H1 (cell line): ENCODE results near the gene ADPRH. TPM values are rescaled to one million over a fixed set of nuclear protein-coding genes. Genes with fewer than 3 reads are reported as not detected.

Experiments used
- CTCF ChIA-PET: fragments of 300-600 bp; sonication (Branson Sonifier 250); formaldehyde crosslinking; loops from one replicate; lab custom pipeline; 2021; ENCODE audit not compliant: partially characterized antibody; lab: Charles Lee
- POLR2A ChIA-PET: fragments of 300-600 bp; sonication (Branson Sonifier 250); formaldehyde crosslinking; loops from one replicate; lab custom pipeline; 2021; ENCODE audit warnings: inconsistent platforms; ENCODE audit not compliant: partially characterized antibody; lab: Charles Lee
- DNase-seq, 2 experiments: peaks; one replicate each; pipeline versions ENCODE4 v3.0.0 to v3.0.0-alpha.2; 2010 to 2022; ENCODE audit warnings: low spot score in 2 of 2, low read depth in 1 of 2, mixed read lengths in 1 of 2
- FAIRE-seq: peaks from 2 replicates; lab custom pipeline; 2011; peaks lifted over from hg19 to GRCh38; lab: Jason Lieb, UNC
- H2AFZ ChIP-seq: 2 replicates; pipeline ENCODE4 v1.8.1; 2012; ENCODE audit warnings: low read length, inconsistent platforms
- H2AK5ac ChIP-seq: 2 replicates; pipeline ENCODE4 v1.6.1; 2013; ENCODE audit warnings: low read depth, low read length
- H2BK120ac ChIP-seq: replicated peaks from 2 replicates; pipeline ENCODE3; 2013; ENCODE audit warnings: low read depth, low read length, inconsistent platforms
- H2BK12ac ChIP-seq: 2 replicates; pipeline ENCODE4 v1.6.1; 2013; ENCODE audit warnings: low read depth, low read length
- H2BK15ac ChIP-seq: 2 replicates; pipeline ENCODE4 v1.6.1; 2013; ENCODE audit warnings: low read length
- H2BK20ac ChIP-seq: 2 replicates; pipeline ENCODE4 v1.6.1; 2013; ENCODE audit warnings: low read length
- H2BK5ac ChIP-seq: 2 replicates; pipeline ENCODE4 v1.6.1; 2013; ENCODE audit warnings: low read depth, low read length
- H3K14ac ChIP-seq: 2 replicates; pipeline ENCODE4 v1.6.1; 2013; ENCODE audit warnings: inconsistent platforms; ENCODE audit not compliant: insufficient read length
- H3K18ac ChIP-seq: 2 replicates; pipeline ENCODE4 v1.6.1; 2013; ENCODE audit warnings: low read length; ENCODE audit errors: extremely low read depth
- H3K23ac ChIP-seq: 2 replicates; pipeline ENCODE4 v1.6.1; 2013; ENCODE audit warnings: inconsistent platforms; ENCODE audit not compliant: insufficient read length
- H3K23me2 ChIP-seq: 2 replicates; pipeline ENCODE4 v1.6.1; 2013; ENCODE audit warnings: low read depth, low read length
- H3K27ac ChIP-seq: 2 replicates; pipeline ENCODE4 v1.6.1; 2011; ENCODE audit warnings: low read depth, low read length, inconsistent platforms
- H3K27me3 ChIP-seq, 4 experiments: replicated peaks in 1 of 4; 1 replicate in 1 of 4; 2 replicates in 3 of 4; pipeline versions ENCODE4 v1.6.1 to v1.8.1; 2011 to 2013; ENCODE audit warnings: low read length in 3 of 4, mild to moderate bottlenecking in 3 of 4, inconsistent platforms in 2 of 4, mixed read lengths in 2 of 4, moderate library complexity in 1 of 4; ENCODE audit not compliant: control insufficient read depth in 3 of 4, insufficient read depth in 3 of 4; ENCODE audit errors: extremely low read depth in 1 of 4
- H3K36me3 ChIP-seq, 4 experiments: 2 replicates each; pipeline versions ENCODE4 v1.6.1 to v1.8.1; 2011 to 2013; ENCODE audit warnings: mild to moderate bottlenecking in 4 of 4, low read length in 3 of 4, moderate library complexity in 2 of 4, control low read depth in 1 of 4, inconsistent platforms in 1 of 4; ENCODE audit not compliant: insufficient read depth in 4 of 4, control insufficient read depth in 2 of 4
- H3K4ac ChIP-seq: replicated peaks from 2 replicates; pipeline ENCODE3; 2013; ENCODE audit warnings: low read length, low read depth, mixed read lengths, inconsistent platforms; ENCODE audit not compliant: insufficient read length
- H3K4me1 ChIP-seq, 4 experiments: replicated peaks in 1 of 4; 1 replicate in 1 of 4; 2 replicates in 3 of 4; pipeline versions ENCODE4 v1.6.1 to v1.8.1; 2011 to 2013; ENCODE audit warnings: low read length in 3 of 4, inconsistent platforms in 2 of 4, mixed read lengths in 1 of 4; ENCODE audit not compliant: insufficient read depth in 4 of 4, control insufficient read depth in 3 of 4
- H3K4me2 ChIP-seq, 2 experiments: 2 replicates each; pipeline versions ENCODE4 v1.6.1 to v1.8.1; 2011 to 2013; ENCODE audit warnings: low read depth in 2 of 2, low read length in 2 of 2, control low read depth in 1 of 2, inconsistent platforms in 1 of 2, mild to moderate bottlenecking in 1 of 2; ENCODE audit not compliant: insufficient read depth in 1 of 2
- H3K4me3 ChIP-seq, 4 experiments: fragments of 200-600, 300-600 bp in 1 of 4; sonication (generic), shearing (Covaris generic), sonication (Bioruptor Twin) in 1 of 4; 2 replicates each; pipeline versions ENCODE4 v1.5.1 to v1.8.1; 2011 to 2016; ENCODE audit warnings: low read length in 4 of 4, low read depth in 3 of 4, control low read depth in 2 of 4, inconsistent platforms in 2 of 4, mild to moderate bottlenecking in 2 of 4, mixed read lengths in 1 of 4, moderate library complexity in 1 of 4; ENCODE audit not compliant: insufficient read depth in 2 of 4; ENCODE audit errors: extremely low read depth in 1 of 4
- H3K56ac ChIP-seq: replicated peaks from 2 replicates; pipeline ENCODE3; 2013; ENCODE audit warnings: low read depth, mild to moderate bottlenecking, mixed read lengths, low read length, inconsistent platforms; ENCODE audit not compliant: insufficient read length
- H3K79me1 ChIP-seq: 2 replicates; pipeline ENCODE4 v1.6.1; 2013; ENCODE audit warnings: low read depth, low read length, control low read depth
- H3K79me2 ChIP-seq, 2 experiments: 2 replicates each; pipeline versions ENCODE4 v1.6.1 to v1.8.1; 2012 to 2013; ENCODE audit warnings: low read length in 2 of 2, mild to moderate bottlenecking in 2 of 2, inconsistent platforms in 1 of 2; ENCODE audit not compliant: insufficient read depth in 2 of 2, control insufficient read depth in 1 of 2
- H3K9ac ChIP-seq, 4 experiments: replicated peaks in 1 of 4; 1 replicate in 1 of 4; 2 replicates in 3 of 4; pipeline versions ENCODE4 v1.6.1 to v1.8.1; 2011 to 2013; ENCODE audit warnings: low read depth in 3 of 4, low read length in 3 of 4, control low read depth in 2 of 4, mild to moderate bottlenecking in 2 of 4, moderate library complexity in 2 of 4, inconsistent platforms in 1 of 4; ENCODE audit errors: extremely low read depth in 1 of 4
- H3K9me3 ChIP-seq, 2 experiments: 2 replicates each; pipeline versions ENCODE4 v1.6.1 to v1.8.1; 2012 to 2013; ENCODE audit warnings: mild to moderate bottlenecking in 2 of 2, moderate library complexity in 2 of 2, control low read depth in 1 of 2, inconsistent platforms in 1 of 2, low read depth in 1 of 2, low read length in 1 of 2, mixed read lengths in 1 of 2; ENCODE audit not compliant: insufficient read depth in 2 of 2
- H4K20me1 ChIP-seq, 2 experiments: replicated peaks in 1 of 2; 2 replicates each; pipeline versions ENCODE3 to v1.8.1; 2011 to 2013; ENCODE audit warnings: inconsistent platforms in 2 of 2, low read length in 2 of 2, mild to moderate bottlenecking in 1 of 2; ENCODE audit not compliant: insufficient read depth in 2 of 2, control insufficient read depth in 1 of 2
- H4K5ac ChIP-seq: 2 replicates; pipeline ENCODE4 v1.6.1; 2013; ENCODE audit warnings: low read length, low read depth, mixed read lengths, inconsistent platforms; ENCODE audit not compliant: insufficient read length
- H4K8ac ChIP-seq: 2 replicates; pipeline ENCODE4 v1.8.0; 2013; ENCODE audit warnings: mild to moderate bottlenecking, moderate library complexity, low read length, inconsistent platforms; ENCODE audit not compliant: insufficient read depth; ENCODE audit errors: extremely low read depth
- H4K91ac ChIP-seq: replicated peaks from 2 replicates; pipeline ENCODE3; 2013; ENCODE audit warnings: low read length, mixed read lengths, inconsistent platforms; ENCODE audit not compliant: insufficient read length
- ASH2L ChIP-seq: fragments of 200-600, 300-600 bp; sonication (generic); IDR thresholded peaks from one replicate; pipeline ENCODE4 v1.7.1; 2017; ENCODE audit warnings: low read length
- CHD2 ChIP-seq: IDR thresholded peaks from 2 replicates; pipeline ENCODE4 v1.6.1; 2012; ENCODE audit warnings: low read length, improper control_type of control experiment
- CREB1 ChIP-seq: IDR thresholded peaks from 2 replicates; pipeline ENCODE4 v1.6.1; 2012; ENCODE audit warnings: inconsistent platforms
- CTBP2 ChIP-seq: IDR thresholded peaks from 2 replicates; pipeline ENCODE4 v1.7.0; 2011; ENCODE audit warnings: borderline replicate concordance, mild to moderate bottlenecking, moderate library complexity, mixed read lengths, low read length; ENCODE audit not compliant: insufficient read depth, insufficient read length
- GABPA ChIP-seq: IDR thresholded peaks from 2 replicates; pipeline ENCODE4 v1.6.1; 2011; ENCODE audit warnings: mild to moderate bottlenecking, low read length, moderate library complexity, borderline replicate concordance; ENCODE audit not compliant: insufficient read depth
- JUND ChIP-seq: IDR thresholded peaks from 2 replicates; pipeline ENCODE4 v1.6.1; 2011; ENCODE audit warnings: mild to moderate bottlenecking, improper control_type of control experiment, low read length
- PHF8 ChIP-seq: fragments of 200-600 bp; sonication (generic); conservative IDR thresholded peaks from 2 replicates; pipeline ENCODE4 v1.7.1; 2012; ENCODE audit warnings: low read depth, mild to moderate bottlenecking, inconsistent platforms, low read length, moderate library complexity
- POLR2A ChIP-seq, 2 experiments: IDR thresholded peaks; 1 replicate in 1 of 2; 2 replicates in 1 of 2; pipeline ENCODE4 v1.6.1; 2011; ENCODE audit warnings: low read depth in 2 of 2, low read length in 2 of 2, mild to moderate bottlenecking in 2 of 2; ENCODE audit errors: control extremely low read depth in 1 of 2
- POU5F1 ChIP-seq: IDR thresholded peaks from 2 replicates; pipeline ENCODE4 v1.6.1; 2011; ENCODE audit warnings: low read depth, mild to moderate bottlenecking, low read length, moderate library complexity
- RFX5 ChIP-seq: IDR thresholded peaks from 2 replicates; pipeline ENCODE4 v1.6.1; 2011; ENCODE audit warnings: low read depth, low read length, improper control_type of control experiment, borderline replicate concordance
- SAP30 ChIP-seq: fragments of 300-600 bp; sonication (generic); IDR thresholded peaks from 2 replicates; pipeline ENCODE4 v1.7.1; 2012; ENCODE audit warnings: low read length, moderate library complexity, mild to moderate bottlenecking, inconsistent platforms; ENCODE audit not compliant: insufficient read depth, insufficient replicate concordance
- SIX5 ChIP-seq: IDR thresholded peaks from 2 replicates; pipeline ENCODE4 v1.6.1; 2011; ENCODE audit warnings: mild to moderate bottlenecking, low read depth, low read length
- SP1 ChIP-seq: IDR thresholded peaks from 2 replicates; pipeline ENCODE4 v1.6.1; 2011; ENCODE audit warnings: low read depth, low read length
- TBP ChIP-seq: IDR thresholded peaks from 2 replicates; pipeline ENCODE4 v1.6.1; 2011; ENCODE audit warnings: low read depth, low read length, improper control_type of control experiment
- TCF12 ChIP-seq: IDR thresholded peaks from 2 replicates; pipeline ENCODE4 v1.6.1; 2011; ENCODE audit warnings: low read depth, mild to moderate bottlenecking, low read length
- WGBS, 2 experiments: shearing (Covaris generic) in 1 of 2; methylation state at CpG; one replicate each; pipeline versions ENCODE4 v1.1.6 to v1.1.7; 2013 to 2015; ENCODE audit warnings: low lambda C conversion rate in 2 of 2, mixed read lengths in 2 of 2, inconsistent platforms in 1 of 2, low coverage in 1 of 2, missing lambda C conversion rate in 1 of 2; ENCODE audit not compliant: insufficient replicate concordance in 2 of 2, insufficient coverage in 1 of 2, insufficient read length in 1 of 2; ENCODE audit errors: extremely low coverage in 1 of 2, missing lambda C conversion rate in 1 of 2; 5-methylcytosine and 5-hydroxymethylcytosine counted together
- polyA plus RNA-seq, 7 experiments: library from polyadenylated mRNA; depleted of rRNA in 3 of 7; stranded (reverse) in 5 of 7; unstranded in 2 of 7; fragments of >200 nt in 5 of 7; fragments of 200-250 nt in 2 of 7; gene quantifications; 1 replicate in 5 of 7; 2 replicates in 1 of 7; 4 replicates in 1 of 7; pipeline versions ENCODE4 v1.2.1 to v1.2.3, GENCODE V29; 2011 to 2013; ENCODE audit warnings: missing spikeins in 2 of 7, mixed read lengths in 2 of 7
- total RNA-seq: library from RNA; stranded (reverse); fragmentation: NEBNext Ultra II Directional; extraction: Animal tissue kit (Norgen Biotek cat#: 25700); gene quantifications from 2 replicates; pipeline ENCODE4 v1.2.1, GENCODE V29; 2021

Gene ADPRH
- total and polyA plus RNA-seq, 2 of the 8 experiments (the other 6 are each of a cell fraction or from before 2014, with no cell fraction given) = 2.6 to 4.2 TPM

- Histone ChIP-seq H3K9me3 (no peaks in the 10 kb centered on the region), H3K36me3 (no peaks in the 10 kb centered on the region), H2BK120ac (no peak overlapping the region), H3K18ac (no peak overlapping the region), H3K4me2 (no peak overlapping the region), H4K20me1 (no peaks in the 10 kb centered on the region), H3K9ac (no peak overlapping the region), H3K27ac (no peak overlapping the region), H3K27me3 (no peaks in the 10 kb centered on the region), H3K4me3 (no peak overlapping the region), H2BK15ac (no peak overlapping the region), H2AFZ (peak overlapping the region; percentile 99), H3K79me1 (no peaks in the 10 kb centered on the region), H2BK5ac (no peak overlapping the region), H3K79me2 (no peaks in the 10 kb centered on the region), H3K4me1 (peaks cover 0 to 4% (median 2%) of the 10 kb centered on the region in 4 experiments; a peak in 2 of 7 replicates), H3K23ac (no peak overlapping the region), H4K91ac (no peak overlapping the region), H4K5ac (no peak overlapping the region), H2BK20ac (no peak overlapping the region), H2BK12ac (no peak overlapping the region), H4K8ac (peak overlapping the region; percentile 83; the same call in 1 of the 2 replicates), H2AK5ac (no peak overlapping the region), H3K23me2 (no peaks in the 10 kb centered on the region), H3K4ac (no peak overlapping the region), H3K56ac (no peak overlapping the region), H3K14ac (no peak overlapping the region)
- WGBS, 2 experiments = 100% methylated on average over 4 of the region's 5 CpGs; no CpG with 5 or more reads in 1 of the 2 experiments
- ChIA-PET POLR2A (interaction anchor here (1.1 kb wide), 1 partner anchor 19 kb away, joined by 3 read pairs; the partner anchor contains the start of gene ADPRH), CTCF (interaction anchor here (0.6 to 2.5 kb wide), 15 partner anchors 9 to 517 kb away, joined by 3 to 9 read pairs (median 4); no protein-coding TSS in a partner anchor)
- no peak for TF ChIP-seq PHF8
- TF ChIP-seq CTBP2 = no peak
- TF ChIP-seq TBP = no peak
- TF ChIP-seq JUND = no peak
- no peak for TF ChIP-seq GABPA
- TF ChIP-seq POU5F1 = no peak
- no peak for TF ChIP-seq RFX5
- no peak for TF ChIP-seq ASH2L
- no peak for TF ChIP-seq POLR2A (IDR thresholded peaks at IDR 0.05; ENCODE audit: control extremely low read depth in 1 of 2, low read depth in 2 of 2, low read length in 2 of 2)
- no peak for TF ChIP-seq SIX5
- TF ChIP-seq SAP30 = no peak
- TF ChIP-seq TCF12 = no peak
- TF ChIP-seq CHD2 = no peak
- TF ChIP-seq CREB1 = no peak
- no peak for TF ChIP-seq SP1
- no peak for DNase-seq
- FAIRE-seq = no peak
Observed at GRCh38 chr3:119560160-119560559, 19.1 kb upstream of the ADPRH start.
